IMR-90 (cell line): ENCODE results near the gene MID1. TPM values are rescaled to one million over a fixed set of nuclear protein-coding genes. Genes with fewer than 3 reads are reported as not detected.

ENCODE experiments used
- ATAC-seq: fragments of 200-7000 bp; cut with Tn5 transposase; 2 replicates; pipeline ENCODE4 v1.9.1; 2020; ENCODE audit warnings: low read depth, mild to moderate bottlenecking, moderate library complexity
- BruUV-seq: library from RNA; stranded (reverse); fragments of 400-500 nt; replicated peaks from 2 replicates; lab custom pipeline; 2021; lab: Mats Ljungman, UMichigan
- CTCF ChIA-PET: fragments of 300-600 bp; formaldehyde crosslinking; extraction: SDS; loops from one replicate; lab custom pipeline; 2021; ENCODE audit warnings: antibody characterized with exemption; lab: Yijun Ruan, JAX
- POLR2A ChIA-PET: fragments of 300-600 bp; sonication (Branson Sonifier 250); formaldehyde crosslinking; loops from one replicate; lab custom pipeline; 2022; ENCODE audit warnings: antibody characterized with exemption; ENCODE audit not compliant: unreplicated experiment; lab: Charles Lee
- DNase-seq: peaks from one replicate; pipeline ENCODE4 v3.0.0; 2013
- H2AFZ ChIP-seq: replicated peaks from 2 replicates; pipeline ENCODE3; 2013; ENCODE audit warnings: low read length, mild to moderate bottlenecking; ENCODE audit not compliant: poor library complexity
- H2AK5ac ChIP-seq: 2 replicates; pipeline ENCODE4 v1.6.1; 2013; ENCODE audit warnings: low read depth, low read length, inconsistent platforms
- H2AK9ac ChIP-seq: replicated peaks from 2 replicates; pipeline ENCODE3; 2013; ENCODE audit warnings: mild to moderate bottlenecking, low read depth, low read length, moderate library complexity; ENCODE audit not compliant: poor library complexity
- H2BK120ac ChIP-seq: 2 replicates; pipeline ENCODE4 v1.6.1; 2013; ENCODE audit warnings: low read depth, low read length, inconsistent platforms
- H2BK15ac ChIP-seq: 3 replicates; pipeline ENCODE4 v1.6.1; 2013; ENCODE audit warnings: low read depth, low read length, inconsistent platforms
- H2BK20ac ChIP-seq: 2 replicates; pipeline ENCODE4 v1.6.1; 2013; ENCODE audit warnings: low read depth, mild to moderate bottlenecking, inconsistent platforms, low read length, moderate library complexity
- H2BK5ac ChIP-seq: 2 replicates; pipeline ENCODE4 v1.6.1; 2013; ENCODE audit warnings: mild to moderate bottlenecking, low read depth, low read length, inconsistent platforms; ENCODE audit not compliant: poor library complexity, severe bottlenecking
- H3K14ac ChIP-seq: replicated peaks from 2 replicates; pipeline ENCODE4 v1.6.1; 2013; ENCODE audit warnings: low read depth, low read length, inconsistent platforms
- H3K18ac ChIP-seq: 2 replicates; pipeline ENCODE4 v1.6.1; 2013; ENCODE audit warnings: low read depth, low read length, control low read depth
- H3K23ac ChIP-seq: 2 replicates; pipeline ENCODE4 v1.6.1; 2013; ENCODE audit warnings: low read depth, low read length, inconsistent platforms
- H3K27ac ChIP-seq: 2 replicates; pipeline ENCODE4 v1.5.1; 2013; ENCODE audit warnings: mild to moderate bottlenecking, control low read depth, low read length; ENCODE audit not compliant: insufficient read depth
- H3K27me3 ChIP-seq: 2 replicates; pipeline ENCODE4 v1.6.1; 2013; ENCODE audit warnings: low read length; ENCODE audit not compliant: control insufficient read depth, insufficient read depth
- H3K36me3 ChIP-seq: 2 replicates; pipeline ENCODE4 v1.6.1; 2013; ENCODE audit warnings: low read length, mixed read lengths; ENCODE audit not compliant: control insufficient read depth, insufficient read depth
- H3K4ac ChIP-seq: 2 replicates; pipeline ENCODE4 v1.6.1; 2013; ENCODE audit warnings: low read depth, low read length, inconsistent platforms
- H3K4me1 ChIP-seq: 2 replicates; pipeline ENCODE4 v1.6.1; 2013; ENCODE audit warnings: low read length, mixed read lengths; ENCODE audit not compliant: control insufficient read depth, insufficient read depth
- H3K4me2 ChIP-seq: 2 replicates; pipeline ENCODE4 v1.6.1; 2013; ENCODE audit warnings: low read depth, mild to moderate bottlenecking, control low read depth, low read length, moderate library complexity
- H3K4me3 ChIP-seq: 2 replicates; pipeline ENCODE4 v1.5.1; 2013; ENCODE audit warnings: low read depth, mild to moderate bottlenecking, control low read depth, low read length, moderate library complexity; ENCODE audit not compliant: insufficient read depth
- H3K56ac ChIP-seq: 2 replicates; pipeline ENCODE4 v1.6.1; 2013; ENCODE audit warnings: low read length, inconsistent platforms; ENCODE audit not compliant: insufficient read depth; ENCODE audit errors: extremely low read depth
- H3K79me1 ChIP-seq, 2 experiments: 2 replicates each; pipeline ENCODE4 v1.6.1; 2013; ENCODE audit warnings: low read length in 2 of 2, inconsistent platforms in 1 of 2, low read depth in 1 of 2
- H3K9ac ChIP-seq: 2 replicates; pipeline ENCODE4 v1.6.1; 2013; ENCODE audit warnings: low read depth, low read length, control low read depth
- H3K9me1 ChIP-seq: 2 replicates; pipeline ENCODE4 v1.6.1; 2013; ENCODE audit warnings: low read length, inconsistent platforms; ENCODE audit not compliant: insufficient read depth
- H3K9me3 ChIP-seq: 2 replicates; pipeline ENCODE4 v1.6.1; 2013; ENCODE audit warnings: low read length; ENCODE audit not compliant: control insufficient read depth, insufficient read depth
- H4K20me1 ChIP-seq: 2 replicates; pipeline ENCODE4 v1.6.1; 2013; ENCODE audit warnings: low read length, inconsistent platforms; ENCODE audit not compliant: insufficient read depth
- H4K5ac ChIP-seq: 2 replicates; pipeline ENCODE4 v1.6.1; 2013; ENCODE audit warnings: mild to moderate bottlenecking, low read depth, low read length, control low read depth
- H4K8ac ChIP-seq, 2 experiments: 2 replicates each; pipeline ENCODE4 v1.6.1; 2013; ENCODE audit warnings: low read depth in 2 of 2, low read length in 2 of 2, control low read depth in 1 of 2, inconsistent platforms in 1 of 2
- H4K91ac ChIP-seq: 2 replicates; pipeline ENCODE4 v1.6.1; 2013; ENCODE audit warnings: low read depth, low read length, inconsistent platforms; ENCODE audit not compliant: insufficient read depth
- BHLHE40 ChIP-seq: fragments of 150-350 bp; IDR thresholded peaks from 2 replicates; pipeline ENCODE4 v1.6.1; 2016; ENCODE audit warnings: mild to moderate bottlenecking, low read depth, low read length
- CEBPB ChIP-seq: IDR thresholded peaks from 2 replicates; pipeline ENCODE4 v1.6.1; 2012; ENCODE audit warnings: low read depth, low read length, improper control_type of control experiment
- CHD1 ChIP-seq: IDR thresholded peaks from 2 replicates; pipeline ENCODE4 v1.6.1; 2012; ENCODE audit warnings: low read depth, low read length, improper control_type of control experiment
- FOS ChIP-seq: fragments of 150-350 bp; IDR thresholded peaks from 2 replicates; pipeline ENCODE4 v1.6.1; 2016; ENCODE audit warnings: low read depth, low read length
- NFE2L2 ChIP-seq: fragments of 150-350 bp; IDR thresholded peaks from 2 replicates; pipeline ENCODE4 v1.6.1; 2016; ENCODE audit warnings: low read depth, mild to moderate bottlenecking, low read length
- RAD21 ChIP-seq: IDR thresholded peaks from 2 replicates; pipeline ENCODE4 v1.6.1; 2012; ENCODE audit warnings: low read length, improper control_type of control experiment
- RFX5 ChIP-seq: IDR thresholded peaks from 2 replicates; pipeline ENCODE4 v1.8.0; 2012; ENCODE audit warnings: low read depth, mild to moderate bottlenecking, low read length, moderate library complexity
- WGBS, 2 experiments: methylation state at CpG; one replicate each; pipeline versions ENCODE4 v1.1.5 to v1.1.7; 2013; ENCODE audit warnings: missing lambda C conversion rate in 2 of 2; ENCODE audit not compliant: insufficient read length in 1 of 2; ENCODE audit errors: extremely low coverage in 2 of 2; 5-methylcytosine and 5-hydroxymethylcytosine counted together
- dilution Hi-C: fragments of 300-500 bp; cut with HindIII; formaldehyde crosslinking; loops from one replicate; pipeline ENCODE4 v1.14.3; 2018; ENCODE audit warnings: low sequenced_read_pairs; ENCODE audit not compliant: unreplicated experiment
- in situ Hi-C: fragments of 300-500 bp; cut with MboI; formaldehyde crosslinking; loops from 3 replicates; pipeline ENCODE4 v1.14.3; 2019; ENCODE audit warnings: low sequenced_read_pairs, inconsistent platforms, mixed read lengths
- intact Hi-C: fragments of 100-400 bp; cut with micrococcal nuclease; formaldehyde crosslinking; loops from 2 replicates; pipeline ENCODE4 v1.10.0; 2022
- polyA plus RNA-seq, 3 experiments: library from polyadenylated mRNA; depleted of rRNA; stranded (reverse); fragments of >200 nt; gene quantifications; 2 replicates each; pipeline ENCODE4 v1.2.3, GENCODE V29; 2012; ENCODE audit warnings: low replicate concordance in 1 of 3
- total RNA-seq: library from RNA; depleted of rRNA; stranded (reverse); fragments of >200 nt; gene quantifications from 2 replicates; pipeline ENCODE4 v1.2.3, GENCODE V29; 2012
- TF ChIP-seq, protein P1 (sequence below): conservative IDR thresholded peaks from 2 replicates; pipeline ENCODE4 v1.5.1; 2012; ENCODE audit warnings: mild to moderate bottlenecking, low read depth, low read length, improper control_type of control experiment
- TF ChIP-seq, protein P2 (sequence below): fragments of 150-350 bp; IDR thresholded peaks from 2 replicates; pipeline ENCODE4 v1.6.1; 2016; ENCODE audit warnings: low read depth, mild to moderate bottlenecking, low read length, moderate library complexity, borderline replicate concordance
- TF ChIP-seq, protein P3 (sequence below): fragments of 150-350 bp; IDR thresholded peaks from 2 replicates; pipeline ENCODE4 v1.6.1; 2017; ENCODE audit warnings: mild to moderate bottlenecking, antibody characterized with exemption, low read length, low read depth

Gene MID1
- total and polyA plus RNA-seq, 2 of the 4 experiments (the other 2 are of a cell fraction): 37.2 to 106 TPM

DNA sequence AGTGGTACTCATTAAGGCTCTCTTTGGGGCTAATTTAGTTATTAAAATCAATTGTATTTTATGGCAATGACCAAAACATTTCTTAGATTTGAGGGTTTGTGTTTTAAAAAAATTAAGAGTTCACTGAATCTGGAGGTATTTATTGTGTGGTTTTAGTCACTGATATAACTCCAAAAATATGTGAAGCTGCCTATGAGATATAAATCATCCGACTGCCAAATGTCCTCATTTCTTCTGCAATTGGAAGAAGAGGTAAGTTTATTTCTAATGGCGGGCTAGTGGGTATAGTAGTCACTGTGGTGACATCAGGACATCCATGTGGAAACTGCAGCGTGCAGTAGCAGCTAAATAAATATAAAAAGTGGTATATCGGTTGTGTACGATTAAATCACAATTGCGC lies 205.5 kb downstream of the MID1 start:
- H3K4ac ChIP-seq: no peak overlapping the region
- H3K4me2 ChIP-seq: no peak overlapping the region
- in situ Hi-C loops (no loop called here), dilution Hi-C loops (no loop called here), intact Hi-C loops (no loop called here)
- no peak overlapping the region for H2BK5ac ChIP-seq
- POLR2A ChIA-PET: no interaction called here
- CTCF ChIA-PET: no interaction called here
- no peak overlapping the region for H4K8ac ChIP-seq
- no peak overlapping the region for H2AFZ ChIP-seq
- ATAC-seq: no peak
- H3K79me1 ChIP-seq: no peaks in the 10 kb centered on the region
- no peak overlapping the region for H3K9ac ChIP-seq
- H3K36me3 ChIP-seq: no peaks in the 10 kb centered on the region
- H3K9me1 ChIP-seq: no peaks in the 10 kb centered on the region
- WGBS, 2 experiments: 100% methylated on average over 1 of the region's 6 CpGs; no CpG with 5 or more reads in 1 of the 2 experiments
- H2AK5ac ChIP-seq: no peak overlapping the region
- DNase-seq: peak; percentile 43
- H2BK15ac ChIP-seq: 0 out of 3 replicates have a peak overlapping the region, but pooled peaks have one; percentile 18
- no peak overlapping the region for H2AK9ac ChIP-seq
- no peaks in the 10 kb centered on the region for H4K20me1 ChIP-seq
- no peak overlapping the region for H2BK120ac ChIP-seq
- TF ChIP-seq CHD1 (no peak), NFE2L2 (no peak), RFX5 (no peak), BHLHE40 (no peak), CEBPB (no peak), FOS (no peak), RAD21 (no peak)
- TF ChIP-seq, protein P1, sequence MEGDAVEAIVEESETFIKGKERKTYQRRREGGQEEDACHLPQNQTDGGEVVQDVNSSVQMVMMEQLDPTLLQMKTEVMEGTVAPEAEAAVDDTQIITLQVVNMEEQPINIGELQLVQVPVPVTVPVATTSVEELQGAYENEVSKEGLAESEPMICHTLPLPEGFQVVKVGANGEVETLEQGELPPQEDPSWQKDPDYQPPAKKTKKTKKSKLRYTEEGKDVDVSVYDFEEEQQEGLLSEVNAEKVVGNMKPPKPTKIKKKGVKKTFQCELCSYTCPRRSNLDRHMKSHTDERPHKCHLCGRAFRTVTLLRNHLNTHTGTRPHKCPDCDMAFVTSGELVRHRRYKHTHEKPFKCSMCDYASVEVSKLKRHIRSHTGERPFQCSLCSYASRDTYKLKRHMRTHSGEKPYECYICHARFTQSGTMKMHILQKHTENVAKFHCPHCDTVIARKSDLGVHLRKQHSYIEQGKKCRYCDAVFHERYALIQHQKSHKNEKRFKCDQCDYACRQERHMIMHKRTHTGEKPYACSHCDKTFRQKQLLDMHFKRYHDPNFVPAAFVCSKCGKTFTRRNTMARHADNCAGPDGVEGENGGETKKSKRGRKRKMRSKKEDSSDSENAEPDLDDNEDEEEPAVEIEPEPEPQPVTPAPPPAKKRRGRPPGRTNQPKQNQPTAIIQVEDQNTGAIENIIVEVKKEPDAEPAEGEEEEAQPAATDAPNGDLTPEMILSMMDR: no peak
- TF ChIP-seq, protein P2, sequence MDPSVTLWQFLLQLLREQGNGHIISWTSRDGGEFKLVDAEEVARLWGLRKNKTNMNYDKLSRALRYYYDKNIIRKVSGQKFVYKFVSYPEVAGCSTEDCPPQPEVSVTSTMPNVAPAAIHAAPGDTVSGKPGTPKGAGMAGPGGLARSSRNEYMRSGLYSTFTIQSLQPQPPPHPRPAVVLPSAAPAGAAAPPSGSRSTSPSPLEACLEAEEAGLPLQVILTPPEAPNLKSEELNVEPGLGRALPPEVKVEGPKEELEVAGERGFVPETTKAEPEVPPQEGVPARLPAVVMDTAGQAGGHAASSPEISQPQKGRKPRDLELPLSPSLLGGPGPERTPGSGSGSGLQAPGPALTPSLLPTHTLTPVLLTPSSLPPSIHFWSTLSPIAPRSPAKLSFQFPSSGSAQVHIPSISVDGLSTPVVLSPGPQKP: no peak
- TF ChIP-seq, protein P3, sequence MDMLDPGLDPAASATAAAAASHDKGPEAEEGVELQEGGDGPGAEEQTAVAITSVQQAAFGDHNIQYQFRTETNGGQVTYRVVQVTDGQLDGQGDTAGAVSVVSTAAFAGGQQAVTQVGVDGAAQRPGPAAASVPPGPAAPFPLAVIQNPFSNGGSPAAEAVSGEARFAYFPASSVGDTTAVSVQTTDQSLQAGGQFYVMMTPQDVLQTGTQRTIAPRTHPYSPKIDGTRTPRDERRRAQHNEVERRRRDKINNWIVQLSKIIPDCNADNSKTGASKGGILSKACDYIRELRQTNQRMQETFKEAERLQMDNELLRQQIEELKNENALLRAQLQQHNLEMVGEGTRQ: no peak
- H3K14ac ChIP-seq: no peak overlapping the region
- BruUV-seq: no TSS peak
- H3K9me3 ChIP-seq: no peaks in the 10 kb centered on the region
- H3K18ac ChIP-seq: no peak overlapping the region
- peaks cover 7% of the 10 kb centered on the region for H3K4me1 ChIP-seq
- H4K91ac ChIP-seq: no peak overlapping the region
- no peak overlapping the region for H3K27ac ChIP-seq
- no peak overlapping the region for H2BK20ac ChIP-seq
- no peak overlapping the region for H3K56ac ChIP-seq
- H3K23ac ChIP-seq: no peak overlapping the region
- H4K5ac ChIP-seq: no peak overlapping the region
- H3K27me3 ChIP-seq: no peaks in the 10 kb centered on the region
- no peak overlapping the region for H3K4me3 ChIP-seq
